ENCODE measurements around the gene RBMXL3. TPM values are rescaled to one million over a fixed set of nuclear protein-coding genes. Genes with fewer than 3 reads are reported as not detected.

RBMXL3 gene
- total RNA-seq: not detected

GRCh38 chrX:115189110-115189509 lies at the start of gene RBMXL3:
Gene RBMXL3, plus strand, starts transcription at chrX:115189410. Its CDS starts 32 bp downstream, at chrX:115189442.
- CTCF ChIA-PET: no interaction called here
- peaks cover 5% of the 10 kb centered on the region for H3K9me3 Mint-ChIP-seq
- H3K36me3 Mint-ChIP-seq (ENCODE audit: low read depth): no peaks in the 10 kb centered on the region
- no peak within 1 kb of the TSS for H3K27ac Mint-ChIP-seq
- no peak for DNase-seq
- intact Hi-C loops (cut with micrococcal nuclease): no loop called here
- H3K4me1 Mint-ChIP-seq (ENCODE audit: low read depth): no peaks in the 10 kb centered on the region
- H3K27me3 Mint-ChIP-seq (ENCODE audit: low read depth): no peaks in the 10 kb centered on the region
- H3K4me3 Mint-ChIP-seq: no peak within 1 kb of the TSS

- no peaks in the 10 kb centered on the region for H3K4me1 Mint-ChIP-seq (ENCODE audit: low read depth)
- intact Hi-C loops (cut with micrococcal nuclease): no loop called here
- CTCF ChIA-PET: no interaction called here
- no peaks in the 10 kb centered on the region for H3K36me3 Mint-ChIP-seq (ENCODE audit: low read depth)
- no peaks in the 10 kb centered on the region for H3K27me3 Mint-ChIP-seq (ENCODE audit: low read depth)
- H3K27ac Mint-ChIP-seq: no peak overlapping the region
- no peak overlapping the region for H3K4me3 Mint-ChIP-seq
- DNase-seq: no peak
- peaks cover 3% of the 10 kb centered on the region for H3K9me3 Mint-ChIP-seq
These were observed 47.2 kb upstream of the RBMXL3 start for GRCh38 chrX:115142057-115142456.

- intact Hi-C loops (cut with micrococcal nuclease): loop anchor here (2.0 kb wide), 1 partner anchor 536 kb away; no protein-coding TSS in a partner anchor
- no peak overlapping the region for H3K27ac Mint-ChIP-seq
- H3K27me3 Mint-ChIP-seq (ENCODE audit: low read depth): no peaks in the 10 kb centered on the region
- H3K4me1 Mint-ChIP-seq (ENCODE audit: low read depth): no peaks in the 10 kb centered on the region
- no peaks in the 10 kb centered on the region for H3K36me3 Mint-ChIP-seq (ENCODE audit: low read depth)
- H3K4me3 Mint-ChIP-seq: no peak overlapping the region
- CTCF ChIA-PET: no interaction called here
- peaks cover 3% of the 10 kb centered on the region for H3K9me3 Mint-ChIP-seq
- no peak for DNase-seq
These were observed 42.0 kb upstream of the RBMXL3 start for GRCh38 chrX:115147220-115147619.

- Mint-ChIP-seq H3K4me3 (no peak overlapping the region), H3K36me3 (ENCODE audit: low read depth) (no peaks in the 10 kb centered on the region), H3K4me1 (ENCODE audit: low read depth) (no peaks in the 10 kb centered on the region), H3K27ac (no peak overlapping the region), H3K27me3 (ENCODE audit: low read depth) (no peaks in the 10 kb centered on the region), H3K9me3 (no peaks in the 10 kb centered on the region)
- no peak for DNase-seq
- CTCF ChIA-PET: no interaction called here
- intact Hi-C loops (cut with micrococcal nuclease): no loop called here
These were observed 16.0 kb upstream of the RBMXL3 start for GRCh38 chrX:115173181-115173580.

- DNase-seq: no peak
- CTCF ChIA-PET: no interaction called here
- Mint-ChIP-seq H3K36me3 (ENCODE audit: low read depth) (no peaks in the 10 kb centered on the region), H3K27me3 (ENCODE audit: low read depth) (no peaks in the 10 kb centered on the region), H3K9me3 (no peaks in the 10 kb centered on the region), H3K4me3 (no peak overlapping the region), H3K4me1 (ENCODE audit: low read depth) (no peaks in the 10 kb centered on the region), H3K27ac (no peak overlapping the region)
- intact Hi-C loops (cut with micrococcal nuclease): no loop called here
These were observed 14.7 kb upstream of the RBMXL3 start for GRCh38 chrX:115174548-115174947.

GRCh38 chrX:115177932-115178331 lies 11.3 kb upstream of the RBMXL3 start:
- no peaks in the 10 kb centered on the region for H3K36me3 Mint-ChIP-seq (ENCODE audit: low read depth)
- no peaks in the 10 kb centered on the region for H3K9me3 Mint-ChIP-seq
- no peaks in the 10 kb centered on the region for H3K27me3 Mint-ChIP-seq (ENCODE audit: low read depth)
- DNase-seq: no peak
- no peaks in the 10 kb centered on the region for H3K4me1 Mint-ChIP-seq (ENCODE audit: low read depth)
- H3K4me3 Mint-ChIP-seq: no peak overlapping the region
- CTCF ChIA-PET: no interaction called here
- H3K27ac Mint-ChIP-seq: no peak overlapping the region
- intact Hi-C loops (cut with micrococcal nuclease): no loop called here

GRCh38 chrX:115178473-115178872 lies 10.7 kb upstream of the RBMXL3 start:
- intact Hi-C loops (cut with micrococcal nuclease): no loop called here
- H3K4me1 Mint-ChIP-seq (ENCODE audit: low read depth): no peaks in the 10 kb centered on the region
- H3K27me3 Mint-ChIP-seq (ENCODE audit: low read depth): no peaks in the 10 kb centered on the region
- CTCF ChIA-PET: no interaction called here
- no peaks in the 10 kb centered on the region for H3K36me3 Mint-ChIP-seq (ENCODE audit: low read depth)
- H3K27ac Mint-ChIP-seq: no peak overlapping the region
- no peaks in the 10 kb centered on the region for H3K9me3 Mint-ChIP-seq
- H3K4me3 Mint-ChIP-seq: no peak overlapping the region
- no peak for DNase-seq

- H3K4me3 Mint-ChIP-seq: no peak overlapping the region
- H3K27ac Mint-ChIP-seq: no peak overlapping the region
- no peak for DNase-seq
- CTCF ChIA-PET: no interaction called here
- no peaks in the 10 kb centered on the region for H3K27me3 Mint-ChIP-seq (ENCODE audit: low read depth)
- intact Hi-C loops (cut with micrococcal nuclease): no loop called here
- no peaks in the 10 kb centered on the region for H3K36me3 Mint-ChIP-seq (ENCODE audit: low read depth)
- peaks cover 2% of the 10 kb centered on the region for H3K9me3 Mint-ChIP-seq
- H3K4me1 Mint-ChIP-seq (ENCODE audit: low read depth): no peaks in the 10 kb centered on the region
These were observed 5.2 kb upstream of the RBMXL3 start for GRCh38 chrX:115183980-115184379.

GRCh38 chrX:115189646-115190635 lies 731 bp downstream of the RBMXL3 start:
- no peaks in the 10 kb centered on the region for H3K36me3 Mint-ChIP-seq (ENCODE audit: low read depth)
- intact Hi-C loops (cut with micrococcal nuclease): no loop called here
- peaks cover 5% of the 10 kb centered on the region for H3K9me3 Mint-ChIP-seq
- no peaks in the 10 kb centered on the region for H3K4me1 Mint-ChIP-seq (ENCODE audit: low read depth)
- CTCF ChIA-PET: no interaction called here
- DNase-seq: no peak
- H3K4me3 Mint-ChIP-seq: no peak overlapping the region
- no peak overlapping the region for H3K27ac Mint-ChIP-seq
- no peaks in the 10 kb centered on the region for H3K27me3 Mint-ChIP-seq (ENCODE audit: low read depth)

GRCh38 chrX:115190636-115191489 lies 1.7 kb downstream of the RBMXL3 start:
- H3K9me3 Mint-ChIP-seq: peaks cover 5% of the 10 kb centered on the region
- DNase-seq: no peak
- no peaks in the 10 kb centered on the region for H3K4me1 Mint-ChIP-seq (ENCODE audit: low read depth)
- no peaks in the 10 kb centered on the region for H3K27me3 Mint-ChIP-seq (ENCODE audit: low read depth)
- H3K27ac Mint-ChIP-seq: no peak overlapping the region
- intact Hi-C loops (cut with micrococcal nuclease): no loop called here
- no peak overlapping the region for H3K4me3 Mint-ChIP-seq
- H3K36me3 Mint-ChIP-seq (ENCODE audit: low read depth): no peaks in the 10 kb centered on the region
- CTCF ChIA-PET: no interaction called here

GRCh38 chrX:115191490-115192243 lies 2.5 kb downstream of the RBMXL3 start:
- CTCF ChIA-PET: no interaction called here
- H3K27me3 Mint-ChIP-seq (ENCODE audit: low read depth): no peaks in the 10 kb centered on the region

GRCh38 chrX:115192244-115192700 lies 3.1 kb downstream of the RBMXL3 start:
- intact Hi-C loops (cut with micrococcal nuclease): no loop called here
- no peaks in the 10 kb centered on the region for H3K27me3 Mint-ChIP-seq (ENCODE audit: low read depth)
- H3K36me3 Mint-ChIP-seq (ENCODE audit: low read depth): no peaks in the 10 kb centered on the region
- DNase-seq: no peak
- no peak overlapping the region for H3K4me3 Mint-ChIP-seq
- no peaks in the 10 kb centered on the region for H3K4me1 Mint-ChIP-seq (ENCODE audit: low read depth)
- H3K27ac Mint-ChIP-seq: no peak overlapping the region
- CTCF ChIA-PET: no interaction called here
- peaks cover 5% of the 10 kb centered on the region for H3K9me3 Mint-ChIP-seq

More at GRCh38 chrX:115191490-115192243, 2.5 kb downstream of the RBMXL3 start:
- Mint-ChIP-seq H3K9me3 (peaks cover 5% of the 10 kb centered on the region), H3K27ac (no peak overlapping the region), H3K36me3 (ENCODE audit: low read depth) (no peaks in the 10 kb centered on the region), H3K4me3 (no peak overlapping the region), H3K4me1 (ENCODE audit: low read depth) (no peaks in the 10 kb centered on the region)
- intact Hi-C loops (cut with micrococcal nuclease): no loop called here
- no peak for DNase-seq
